Fibroblast of mammary gland (primary cell): Measurements from ENCODE around the gene DKC1.

Experiments
- DNase-seq: peaks from one replicate; pipeline ENCODE4 v3.0.0-alpha.2; 2010; ENCODE audit warnings: low read depth
- H3K4me3 ChIP-seq: 2 replicates; pipeline ENCODE4 v1.5.1; 2011; ENCODE audit warnings: low read depth, mild to moderate bottlenecking, low read length, moderate library complexity; ENCODE audit not compliant: control insufficient read depth
- TF ChIP-seq, protein P1 (sequence below): conservative IDR thresholded peaks from 2 replicates; pipeline ENCODE4 v1.5.1; 2011; ENCODE audit warnings: low read depth, low read length, inconsistent platforms; ENCODE audit not compliant: control insufficient read depth, insufficient read depth

The DKC1 gene

DNA sequence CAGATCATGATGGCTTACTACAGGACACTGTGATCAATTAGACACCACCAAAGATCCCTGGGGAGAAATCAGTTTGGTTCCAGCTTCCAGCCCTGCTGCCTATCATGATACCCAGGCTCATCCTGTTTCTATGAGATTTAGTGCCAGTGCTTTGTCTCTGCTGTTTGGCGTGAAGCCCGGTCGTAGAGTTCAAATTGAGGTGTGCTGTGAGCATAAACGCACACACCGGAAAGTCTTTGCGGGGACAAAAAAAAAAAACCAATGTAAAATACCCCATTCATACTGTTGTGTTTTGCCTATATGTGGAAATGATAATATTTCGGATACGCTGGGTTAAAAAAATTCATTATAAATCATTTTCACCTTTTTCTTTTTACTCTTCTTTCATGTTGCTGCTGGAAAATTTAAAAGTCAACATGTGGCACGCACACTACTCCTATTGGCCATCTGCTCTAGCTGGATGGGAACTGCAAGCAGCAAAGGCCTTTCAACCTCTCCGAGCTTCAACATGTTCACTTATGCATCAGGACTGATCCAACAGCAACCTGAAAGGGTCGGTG, 607 bp upstream of the DKC1 start:
- peak overlapping the region; percentile 52 for H3K4me3 ChIP-seq
- TF ChIP-seq, protein P1, sequence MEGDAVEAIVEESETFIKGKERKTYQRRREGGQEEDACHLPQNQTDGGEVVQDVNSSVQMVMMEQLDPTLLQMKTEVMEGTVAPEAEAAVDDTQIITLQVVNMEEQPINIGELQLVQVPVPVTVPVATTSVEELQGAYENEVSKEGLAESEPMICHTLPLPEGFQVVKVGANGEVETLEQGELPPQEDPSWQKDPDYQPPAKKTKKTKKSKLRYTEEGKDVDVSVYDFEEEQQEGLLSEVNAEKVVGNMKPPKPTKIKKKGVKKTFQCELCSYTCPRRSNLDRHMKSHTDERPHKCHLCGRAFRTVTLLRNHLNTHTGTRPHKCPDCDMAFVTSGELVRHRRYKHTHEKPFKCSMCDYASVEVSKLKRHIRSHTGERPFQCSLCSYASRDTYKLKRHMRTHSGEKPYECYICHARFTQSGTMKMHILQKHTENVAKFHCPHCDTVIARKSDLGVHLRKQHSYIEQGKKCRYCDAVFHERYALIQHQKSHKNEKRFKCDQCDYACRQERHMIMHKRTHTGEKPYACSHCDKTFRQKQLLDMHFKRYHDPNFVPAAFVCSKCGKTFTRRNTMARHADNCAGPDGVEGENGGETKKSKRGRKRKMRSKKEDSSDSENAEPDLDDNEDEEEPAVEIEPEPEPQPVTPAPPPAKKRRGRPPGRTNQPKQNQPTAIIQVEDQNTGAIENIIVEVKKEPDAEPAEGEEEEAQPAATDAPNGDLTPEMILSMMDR, result no peak
- DNase-seq, result no peak

DNA sequence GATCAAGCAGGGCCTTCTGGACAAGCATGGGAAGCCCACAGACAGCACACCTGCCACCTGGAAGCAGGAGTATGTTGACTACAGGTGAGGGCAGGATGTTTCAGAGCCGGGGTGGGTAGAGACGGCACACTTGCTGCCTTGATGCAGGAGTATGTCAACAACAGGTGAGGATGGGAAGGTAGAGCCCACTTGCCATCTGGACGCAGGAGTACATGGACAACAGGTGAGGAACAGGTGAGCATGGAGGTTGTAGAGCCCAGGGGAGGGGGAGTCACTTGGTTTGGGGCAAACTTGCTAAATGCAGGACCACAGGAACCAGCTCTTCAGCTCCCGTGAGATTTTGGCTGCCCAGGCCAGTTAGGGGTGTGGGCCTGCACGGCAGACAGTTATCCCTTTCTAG, 12.0 kb downstream of the DKC1 start:
- TF ChIP-seq, protein P1, result no peak
- DNase-seq, result no peak
- H3K4me3 ChIP-seq, result no peak overlapping the region

GRCh38 chrX:154775419-154776349, 13.0 kb downstream of the DKC1 start:
- TF ChIP-seq, protein P1, result no peak
- no peak overlapping the region for H3K4me3 ChIP-seq
- DNase-seq, result peak; percentile 42

DNA sequence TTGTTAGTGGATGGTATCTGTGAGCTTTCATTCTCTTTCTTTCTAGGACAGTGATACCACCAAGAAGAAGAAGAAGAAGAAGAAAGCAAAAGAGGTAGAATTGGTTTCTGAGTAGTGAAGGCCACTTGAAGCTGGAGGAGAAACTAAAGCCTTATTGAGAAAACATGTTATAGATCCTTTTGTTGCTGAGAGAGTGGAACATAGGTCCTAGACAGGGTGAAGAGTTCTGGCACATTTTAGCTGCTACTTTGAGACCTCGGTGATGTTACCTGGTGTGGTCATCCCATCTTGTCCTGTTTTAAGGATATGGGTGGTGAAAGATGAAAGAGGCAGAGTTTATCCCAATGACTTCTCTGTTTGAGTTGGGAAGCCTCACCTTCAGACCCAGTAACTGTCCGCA, 14.1 kb downstream of the DKC1 start:
- TF ChIP-seq, protein P1, result no peak
- no peak overlapping the region for H3K4me3 ChIP-seq

GRCh38 chrX:154779261-154779660, 16.6 kb downstream of the DKC1 start:
- TF ChIP-seq, protein P1, result no peak
- no peak overlapping the region for H3K4me3 ChIP-seq
- peak; percentile 85 for DNase-seq

More for the DNA sequence above, 14.1 kb downstream of the DKC1 start:
- DNase-seq, result no peak

- TF ChIP-seq, protein P1, result no peak
- no peak for DNase-seq
- H3K4me3 ChIP-seq, result no peak overlapping the region
Observed at GRCh38 chrX:154780968-154781367, 18.3 kb downstream of the DKC1 start.
